GM21526 (cell line): ENCODE results near the gene SERPINA3.
"Not testable (repeated sequence)": the region's sequence is repeated elsewhere in the genome, so short reads cannot be mapped to it uniquely, and the experiment has no call there.

Source experiments
- ATAC-seq: cut with Tn5 transposase; IDR thresholded peaks from one replicate; pipeline ENCODE4 v1.9.1; 2021; ENCODE audit warnings: moderate library complexity; ENCODE audit not compliant: unreplicated experiment, low FRiP score

The SERPINA3 gene

GRCh38 chr14:94631050-94631449 is 18.9 kb downstream of the SERPINA3 start:
- ATAC-seq = no peak

DNA sequence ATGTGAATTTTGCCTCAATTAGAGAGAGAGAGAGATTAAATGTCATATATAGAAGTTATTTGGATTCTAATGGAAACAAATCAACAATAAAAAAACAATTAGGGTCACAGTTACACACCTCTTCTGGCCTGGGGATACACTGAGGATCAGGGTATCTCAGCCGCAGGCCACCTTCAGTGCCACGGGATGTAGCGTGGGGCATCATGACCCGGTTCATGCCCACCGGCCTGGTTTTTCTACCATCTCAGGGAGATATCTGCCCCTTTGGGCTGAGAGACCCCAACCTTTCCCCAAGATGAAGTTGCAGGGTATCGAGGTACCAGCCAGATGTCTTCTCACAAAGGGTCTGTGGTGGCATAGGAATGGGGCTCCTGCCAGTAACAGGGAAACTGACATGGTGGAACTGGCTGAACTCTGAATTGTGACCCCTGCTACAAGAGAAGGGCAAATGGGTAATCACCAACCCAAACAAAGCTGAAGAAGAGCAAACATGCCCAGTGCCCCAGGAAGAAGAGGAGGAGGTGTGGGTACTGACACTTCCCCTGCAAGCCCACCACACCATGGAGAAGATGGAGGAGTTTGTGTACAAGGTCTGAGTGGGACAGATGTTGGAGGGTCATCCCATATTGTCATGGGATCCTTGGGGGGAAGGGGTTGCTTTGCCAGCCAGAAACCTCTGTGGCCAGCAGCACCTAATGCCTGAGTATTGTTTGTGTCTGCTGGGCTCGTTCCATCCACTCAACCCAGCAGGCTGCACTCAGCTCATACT is 19.5 kb downstream of the SERPINA3 start:
- ATAC-seq = no peak

DNA sequence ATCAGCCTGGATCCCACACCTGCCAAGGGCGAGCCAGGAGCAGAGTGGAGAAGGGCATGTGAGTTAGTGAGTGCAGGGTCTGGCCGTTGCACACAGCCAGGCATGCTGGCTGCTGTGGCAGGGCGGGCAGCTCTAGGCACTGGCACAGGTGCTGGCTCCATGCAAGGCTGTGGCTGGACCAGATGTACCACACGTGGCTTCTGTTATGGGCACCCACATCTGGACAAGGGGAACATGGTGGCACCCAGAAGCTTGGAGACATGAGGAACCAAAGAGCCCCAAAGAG is 20.1 kb downstream of the SERPINA3 start:
- no peak for ATAC-seq

DNA sequence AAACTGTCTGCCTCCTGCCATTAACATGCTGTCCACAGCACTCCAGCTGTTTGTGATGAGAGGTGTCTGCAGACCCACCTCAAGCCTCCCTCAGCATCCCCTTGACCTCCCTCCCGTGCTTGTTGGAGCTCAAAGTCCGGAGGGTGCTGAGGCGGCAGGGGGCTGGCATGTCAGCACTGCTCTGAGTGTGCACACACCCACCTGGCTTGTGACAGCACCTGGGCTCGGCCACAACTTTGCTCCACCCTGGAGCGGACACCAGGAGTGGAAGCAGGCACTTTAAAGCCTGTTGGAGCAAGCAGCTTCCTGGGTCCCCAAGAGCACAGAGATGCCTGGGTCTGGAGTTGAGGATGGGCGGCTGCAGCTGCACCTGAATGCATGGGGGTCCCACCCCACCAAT is 20.9 kb downstream of the SERPINA3 start:
- ATAC-seq = no peak

DNA sequence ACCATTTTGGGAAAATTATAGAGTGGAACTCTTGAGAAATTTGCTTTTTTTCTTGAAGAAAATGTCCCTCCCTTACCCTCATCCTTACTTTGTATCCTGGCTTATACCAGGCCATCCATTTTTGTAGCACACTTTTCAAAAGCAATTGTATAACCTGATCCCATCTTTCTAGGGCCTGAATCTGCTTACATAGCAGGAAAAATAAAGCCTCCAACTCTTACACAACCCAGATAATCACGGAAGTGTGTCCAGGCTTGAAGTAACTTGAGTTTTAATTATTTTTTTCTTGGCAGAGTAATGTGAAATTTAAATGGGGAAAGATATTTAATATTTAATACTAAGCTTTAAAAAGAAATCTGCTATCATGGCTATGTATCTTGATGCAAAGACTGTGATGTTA is 23.0 kb downstream of the SERPINA3 start:
- ATAC-seq = no peak

- no peak for ATAC-seq
Measured at GRCh38 chr14:94636744-94637412, 24.7 kb downstream of the SERPINA3 start.

DNA sequence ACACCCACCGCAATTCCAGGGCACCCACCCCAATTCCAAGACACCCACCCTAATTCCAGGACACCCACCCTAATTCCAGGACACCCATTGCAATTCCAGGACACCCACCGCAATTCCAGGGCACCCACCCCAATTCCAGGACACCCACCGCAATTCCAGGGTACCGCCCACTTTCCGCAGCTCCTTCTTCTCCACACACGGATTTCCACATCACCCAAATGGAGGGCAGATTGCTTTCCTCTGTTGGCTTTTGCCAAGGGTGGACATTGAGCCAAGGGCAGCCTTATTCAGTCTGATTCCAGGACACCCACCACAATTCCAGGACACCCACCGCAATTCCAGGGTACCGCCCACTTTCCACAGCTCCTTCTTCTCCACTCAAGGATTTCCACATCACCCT is 25.6 kb downstream of the SERPINA3 start:
- ATAC-seq = not testable (repeated sequence)

GRCh38 chr14:94638339-94638738 is 26.1 kb downstream of the SERPINA3 start:
- no peak for ATAC-seq

- ATAC-seq = no peak
Measured at GRCh38 chr14:94638961-94639817, 27.0 kb downstream of the SERPINA3 start.

GRCh38 chr14:94640721-94641631 is 28.8 kb downstream of the SERPINA3 start:
- no peak for ATAC-seq

DNA sequence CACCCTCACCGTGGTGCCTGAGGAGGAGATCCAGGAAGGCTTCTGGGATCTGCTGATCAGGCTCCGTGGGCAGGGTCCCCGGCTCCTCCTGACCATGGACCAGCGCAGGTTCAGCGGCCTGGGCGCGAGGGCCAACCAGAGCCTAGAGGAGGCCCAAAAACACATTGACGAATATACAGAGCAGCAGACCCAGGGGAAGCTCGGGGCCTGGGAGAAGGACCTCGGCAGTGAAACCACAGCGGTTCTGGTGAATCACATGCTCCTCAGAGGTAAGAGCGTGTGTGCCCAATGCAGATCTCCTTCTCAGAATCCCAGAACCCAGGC is 29.4 kb downstream of the SERPINA3 start:
- no peak for ATAC-seq

DNA sequence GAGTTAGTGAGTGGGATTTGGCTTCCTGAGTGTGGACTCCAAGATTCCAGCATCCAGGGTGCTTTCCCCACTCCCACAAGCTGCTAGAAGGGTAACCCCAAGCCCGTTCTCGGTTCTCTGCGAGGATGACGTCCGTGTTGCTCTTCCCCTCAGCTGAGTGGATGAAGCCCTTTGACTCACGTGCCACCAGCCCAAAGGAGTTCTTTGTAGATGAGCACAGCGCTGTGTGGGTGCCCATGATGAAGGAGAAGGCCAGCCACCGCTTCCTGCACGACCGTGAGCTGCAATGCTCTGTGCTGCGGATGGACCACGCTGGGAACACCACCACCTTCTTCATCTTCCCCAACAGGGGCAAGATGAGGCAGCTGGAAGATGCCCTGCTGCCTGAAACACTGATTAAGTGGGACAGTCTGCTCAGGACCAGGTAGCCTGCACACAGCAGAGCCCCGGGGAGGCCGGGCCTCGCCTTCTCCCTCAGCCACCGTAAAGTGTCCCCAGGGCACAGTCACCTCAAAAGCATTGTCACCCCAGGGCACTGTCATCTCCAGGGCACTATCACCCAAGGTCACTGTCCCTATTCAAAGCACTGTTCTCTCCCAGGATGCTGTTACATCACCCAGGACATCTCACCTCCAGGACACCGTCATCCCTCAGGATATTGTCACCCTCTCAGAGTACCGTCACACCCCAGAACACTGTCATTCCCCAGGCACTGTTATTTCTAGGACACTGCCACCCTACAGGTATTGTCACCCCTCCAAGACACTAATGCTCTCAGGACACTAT is 31.3 kb downstream of the SERPINA3 start:
- ATAC-seq = no peak

GRCh38 chr14:94644102-94644535 is 31.9 kb downstream of the SERPINA3 start:
- ATAC-seq = no peak

DNA sequence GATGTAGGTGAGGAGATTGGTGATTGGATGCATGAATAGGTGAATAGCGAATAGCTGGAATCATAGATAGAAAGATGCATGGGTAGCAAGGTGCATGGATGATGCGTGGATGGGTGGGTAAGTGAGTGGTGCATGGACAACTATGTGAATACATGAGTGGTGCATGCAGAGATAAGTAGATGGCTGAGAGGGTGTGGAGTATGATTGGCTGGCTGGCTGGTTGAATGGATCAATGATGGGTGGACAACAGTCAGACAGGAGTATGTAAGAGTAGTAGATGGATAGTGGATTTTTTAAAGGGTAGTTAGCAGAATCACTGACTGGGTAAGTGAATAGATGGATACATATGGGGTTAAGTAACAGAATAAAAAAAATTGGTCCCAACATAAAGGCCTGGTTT is 33.9 kb downstream of the SERPINA3 start:
- ATAC-seq = no peak

DNA sequence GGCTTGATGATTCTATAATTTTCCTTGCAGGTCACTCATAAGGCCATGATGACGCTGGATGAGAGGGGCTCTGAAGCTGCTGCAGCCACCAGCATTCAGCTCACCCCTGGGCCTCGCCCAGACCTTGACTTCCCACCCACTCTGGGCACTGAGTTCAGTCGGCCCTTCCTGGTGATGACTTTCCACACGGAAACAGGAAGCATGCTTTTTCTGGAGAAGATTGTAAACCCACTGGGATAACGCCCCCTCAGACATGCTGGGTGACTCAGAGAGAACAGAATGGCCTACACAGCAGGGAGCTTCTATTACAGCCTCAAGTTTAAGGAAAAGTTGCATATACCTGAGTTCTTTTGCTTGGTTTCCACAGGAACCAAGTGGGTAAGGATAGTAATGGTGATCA is 34.3 kb downstream of the SERPINA3 start:
- ATAC-seq = no peak

DNA sequence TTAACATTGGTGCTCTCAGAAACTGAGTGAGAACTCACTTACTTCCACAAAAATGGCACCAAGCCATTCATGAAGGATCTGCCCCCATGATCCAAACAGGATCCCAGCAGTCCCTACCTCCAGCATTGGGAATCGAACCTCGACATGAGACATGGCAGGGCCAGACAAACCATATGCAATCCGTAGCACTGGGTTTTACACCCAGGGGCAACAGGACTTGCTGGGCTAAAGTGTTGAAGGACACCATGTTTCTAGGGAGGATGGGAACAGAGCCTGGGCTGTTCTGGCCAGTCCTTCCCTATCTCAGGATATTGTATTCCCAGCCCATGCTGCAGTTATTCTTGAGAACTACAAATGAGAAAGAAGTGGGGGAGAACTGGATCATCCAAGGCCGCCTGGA is 36.6 kb downstream of the SERPINA3 start:
- no peak for ATAC-seq

DNA sequence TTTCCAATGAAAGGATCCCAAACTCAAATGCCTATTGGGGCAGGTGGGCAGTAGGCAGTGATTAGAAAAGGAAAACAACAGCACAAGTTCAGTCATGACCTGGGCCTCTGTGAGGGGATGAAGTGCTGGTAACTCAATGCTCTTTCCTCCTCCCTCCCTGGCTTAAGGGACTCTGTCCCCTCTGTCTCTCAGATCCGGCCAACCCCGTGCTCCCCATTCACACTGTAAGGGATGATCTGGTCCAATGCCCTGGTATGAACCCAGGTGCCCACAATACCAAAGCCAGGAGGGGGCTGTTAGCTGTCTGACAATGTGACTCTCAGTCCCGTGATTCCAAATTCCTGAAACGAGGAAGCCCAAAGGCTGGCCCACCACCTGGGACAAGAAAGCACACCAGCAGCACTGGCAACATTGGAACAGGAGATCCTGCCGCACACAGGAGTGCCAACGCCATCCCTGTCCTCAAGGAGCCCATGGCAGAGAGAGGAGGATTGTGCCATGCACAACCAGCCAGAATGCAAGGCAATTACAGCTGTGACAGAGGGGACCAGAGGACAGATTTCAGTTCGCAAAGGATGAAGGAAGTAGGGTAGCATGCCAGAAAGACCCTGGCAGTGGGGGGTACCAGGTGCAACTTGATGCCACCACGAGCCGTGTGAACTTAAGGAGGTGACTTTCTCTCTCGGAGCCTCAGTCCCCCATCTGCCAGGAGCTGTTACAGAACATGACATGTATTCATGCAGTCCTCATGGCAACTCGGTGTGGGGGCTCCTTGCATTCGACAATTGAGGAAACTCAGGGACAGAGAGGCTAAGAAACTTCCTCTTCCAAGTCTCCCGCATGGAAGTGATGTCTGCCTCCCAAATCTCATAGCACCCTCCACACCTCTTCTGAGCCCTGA is 37.6 kb downstream of the SERPINA3 start:
- no peak for ATAC-seq

DNA sequence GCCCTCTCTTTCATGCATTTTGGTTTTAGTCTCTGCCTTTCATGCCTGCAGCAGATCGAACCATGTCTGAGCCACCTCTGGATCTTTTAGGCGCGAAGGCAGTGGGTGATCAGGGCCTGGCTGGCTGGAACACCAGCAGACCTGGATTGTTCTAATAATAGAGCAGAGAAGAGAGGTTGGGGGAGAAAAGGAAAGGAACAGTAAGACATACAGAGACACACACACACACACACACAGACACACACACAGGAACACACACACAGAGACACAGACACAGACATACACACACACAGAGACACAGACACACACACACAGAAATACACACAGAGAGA is 38.2 kb downstream of the SERPINA3 start:
- no peak for ATAC-seq
